ENCODE measurements around the gene CACNA1F. TPM values are rescaled to one million over a fixed set of nuclear protein-coding genes. Genes with fewer than 3 reads are reported as not detected.

The CACNA1F gene
- polyA plus RNA-seq, 3 donors, result 0.10 to 0.79 (median 0.10) TPM

GRCh38 chrX:49238735-49239134, 5.6 kb upstream of the CACNA1F start:
- H3K27ac ChIP-seq (ENCODE audit: low read depth, low read length), result no peak overlapping the region
- WGBS, 3 donors, result 62 to 81% (median 72%) methylated on average over 6 to 7 of the region's 7 CpGs

DNA sequence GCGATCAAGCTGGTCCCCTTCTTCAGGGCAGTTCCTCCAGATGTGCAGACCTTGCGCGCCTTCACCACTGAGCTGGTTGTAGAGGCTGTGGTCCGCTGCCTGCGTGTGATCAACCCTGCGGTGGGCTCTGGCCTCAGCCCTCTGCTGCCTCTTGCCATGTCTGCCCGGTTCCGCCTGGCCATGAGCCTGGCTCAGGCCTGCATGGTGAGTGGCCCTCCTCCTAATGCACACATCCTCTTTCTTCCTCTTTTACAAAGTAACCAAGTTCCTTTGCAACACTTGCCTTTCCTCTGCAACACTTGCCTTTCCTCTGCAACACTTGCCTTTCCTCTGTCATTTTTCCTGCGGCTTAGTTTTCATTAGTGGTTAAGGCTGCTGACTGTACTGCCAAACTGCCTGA, 3.9 kb upstream of the CACNA1F start:
- 39 to 85% (median 72%) methylated on average over 9 of the region's 9 CpGs for WGBS, 3 donors
- no peak overlapping the region for H3K27ac ChIP-seq (ENCODE audit: low read depth, low read length)

DNA sequence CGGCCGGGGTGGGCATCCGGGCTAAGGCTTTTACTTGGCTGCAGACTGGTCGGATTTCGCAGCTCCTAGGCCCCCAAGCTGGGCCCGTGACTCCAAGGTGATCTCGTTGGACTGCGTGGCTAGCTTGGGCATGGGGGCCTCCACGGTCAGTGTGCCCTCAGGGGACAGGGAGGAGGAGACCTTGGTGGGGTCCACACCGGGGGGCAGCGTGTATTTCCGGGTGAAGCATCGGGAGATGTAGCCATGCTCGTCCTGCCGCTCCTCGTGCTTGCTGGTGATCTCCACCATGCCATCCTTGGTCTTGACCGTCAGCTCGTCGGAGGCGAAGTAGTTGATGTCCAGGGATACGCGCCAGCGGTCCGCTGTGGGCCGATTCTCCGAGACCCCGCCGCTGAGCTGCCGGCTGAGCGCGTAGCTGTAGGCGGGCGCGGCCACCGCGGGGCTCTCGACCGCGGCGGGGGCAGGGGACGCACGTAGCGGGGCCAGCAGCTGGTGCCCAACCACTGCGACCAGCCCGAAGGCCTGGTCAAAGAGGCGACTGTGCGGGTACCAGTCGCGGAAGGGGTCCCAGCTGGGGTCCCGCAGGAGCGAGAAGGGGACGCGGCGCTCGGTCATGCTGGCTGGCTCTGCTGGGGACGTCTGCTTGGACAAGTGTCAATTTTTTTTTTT, 881 bp upstream of the CACNA1F start:
- H3K27ac ChIP-seq (ENCODE audit: low read depth, low read length), result no peak overlapping the region
- WGBS, 3 donors, result 48 to 64% (median 50%) methylated on average over 35 to 55 of the region's 56 CpGs

- 88 to 95% (median 92%) methylated on average over 2 of the region's 2 CpGs for WGBS, 3 donors
- no peak overlapping the region for H3K27ac ChIP-seq (ENCODE audit: low read depth, low read length)
Measured at GRCh38 chrX:49232525-49232924, 615 bp downstream of the CACNA1F start.

GRCh38 chrX:49231333-49232000, 1.7 kb downstream of the CACNA1F start:
- WGBS, 3 donors, result 89 to 98% (median 97%) methylated on average over 9 to 10 of the region's 10 CpGs
- no peak overlapping the region for H3K27ac ChIP-seq (ENCODE audit: low read depth, low read length)

DNA sequence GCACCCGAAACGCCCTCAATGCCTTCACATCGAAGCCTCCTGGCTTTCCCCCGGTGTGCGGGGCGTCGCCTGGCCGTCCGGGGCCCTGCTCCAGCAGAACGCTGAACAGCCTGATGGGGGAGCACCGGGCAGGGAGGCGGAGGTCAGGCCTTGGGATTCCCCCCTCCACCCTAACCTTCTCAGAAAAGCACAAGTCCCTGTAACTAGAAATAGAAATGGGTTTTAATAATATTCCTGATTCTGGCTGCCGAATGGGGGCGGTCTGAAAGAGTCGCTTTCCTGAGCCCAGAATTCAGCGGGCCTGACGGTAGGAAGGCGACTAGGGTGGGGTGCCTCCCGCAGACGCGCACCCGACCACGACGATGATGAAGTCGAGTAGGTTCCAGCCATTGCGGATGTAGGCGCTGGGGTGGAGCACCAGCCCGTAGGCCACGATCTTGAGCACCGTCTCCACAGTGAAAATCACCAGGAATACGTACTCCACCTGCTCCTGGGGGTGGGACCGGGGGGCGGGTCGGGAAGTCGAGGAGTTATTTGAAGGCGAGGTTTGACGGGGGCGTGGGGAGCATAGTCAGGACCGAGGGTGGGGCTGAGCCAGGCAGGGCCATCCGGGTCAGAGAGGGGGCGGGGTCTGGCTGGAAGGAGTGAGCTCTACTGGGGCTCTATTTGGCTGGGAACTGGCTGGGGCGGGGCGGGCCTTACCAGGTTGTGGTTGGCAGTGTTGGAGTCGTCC, 2.5 kb downstream of the CACNA1F start:
- H3K27ac ChIP-seq (ENCODE audit: low read depth, low read length), result no peak overlapping the region
- 3 to 39% (median 4%) methylated on average over 24 to 44 of the region's 44 CpGs for WGBS, 3 donors

DNA sequence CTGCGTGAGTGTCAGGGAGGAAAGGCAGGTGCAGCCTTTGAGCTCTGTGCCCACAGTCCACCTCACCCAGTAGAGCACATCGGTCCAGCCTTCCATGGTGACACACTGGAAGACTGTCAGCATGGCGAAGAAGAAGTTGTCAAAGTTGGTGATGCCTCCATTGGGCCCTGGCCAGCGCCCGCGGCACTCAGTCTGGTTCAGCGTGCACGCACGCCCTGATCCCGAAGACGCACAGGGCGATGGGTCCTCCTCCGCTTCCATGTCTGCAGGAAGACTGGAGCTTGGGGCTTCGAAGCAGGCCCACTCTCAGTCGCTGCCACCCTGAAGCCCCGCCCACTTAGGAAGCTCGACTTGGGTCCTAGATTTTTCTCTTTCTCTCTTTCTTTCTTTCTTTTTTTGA, 5.0 kb downstream of the CACNA1F start:
- H3K27ac ChIP-seq (ENCODE audit: low read depth, low read length), result no peak overlapping the region
- 81 to 92% (median 88%) methylated on average over 15 to 17 of the region's 17 CpGs for WGBS, 3 donors

DNA sequence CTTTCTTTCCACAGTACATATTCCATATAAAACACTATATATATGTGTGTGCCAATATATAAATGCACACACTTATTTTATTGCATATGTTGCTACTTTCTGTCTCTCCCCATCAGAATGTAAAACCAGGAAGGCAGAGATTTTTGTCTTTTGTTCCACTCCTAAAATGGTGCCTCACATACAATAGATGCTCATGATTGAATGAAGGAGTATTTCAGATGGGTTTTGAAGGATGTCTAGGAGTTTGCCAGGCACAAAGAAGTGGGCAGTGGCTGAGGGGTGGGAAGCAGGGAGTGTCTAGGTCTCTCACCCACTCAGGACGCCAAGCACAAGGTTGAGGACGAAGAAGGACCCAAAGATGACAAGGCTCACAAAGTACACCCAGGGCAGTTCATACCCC, 5.4 kb downstream of the CACNA1F start:
- 68 to 92% (median 80%) methylated on average over 2 of the region's 2 CpGs for WGBS, 3 donors
- no peak overlapping the region for H3K27ac ChIP-seq (ENCODE audit: low read depth, low read length)

DNA sequence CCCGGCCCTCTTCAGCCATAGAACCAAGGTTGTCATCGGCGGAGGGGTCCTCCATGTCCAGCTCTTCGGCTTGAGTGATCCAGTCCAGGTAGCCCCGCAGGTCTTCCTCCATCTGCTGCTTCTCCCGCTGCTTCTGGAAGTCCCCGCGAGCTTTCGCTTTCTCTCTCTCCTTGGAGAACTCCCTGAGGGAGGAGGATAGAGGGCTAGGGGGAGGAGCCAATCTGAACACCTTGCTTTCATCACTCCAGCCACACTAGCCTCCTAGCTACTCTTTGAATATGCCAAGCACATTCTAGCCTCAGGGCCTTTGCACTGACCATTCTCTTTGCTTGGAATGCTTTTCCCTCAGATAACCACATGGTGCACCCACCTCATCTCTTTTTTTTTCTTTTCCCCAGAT, 6.2 kb downstream of the CACNA1F start:
- 80 to 95% (median 86%) methylated on average over 7 to 9 of the region's 9 CpGs for WGBS, 3 donors
- H3K27ac ChIP-seq (ENCODE audit: low read depth, low read length), result no peak overlapping the region

GRCh38 chrX:49225858-49226257, 7.3 kb downstream of the CACNA1F start:
- 73 to 74% methylated on average over 14 of the region's 14 CpGs; no CpG with 5 or more reads in 1 of the 3 donors for WGBS, 3 donors
- no peak overlapping the region for H3K27ac ChIP-seq (ENCODE audit: low read depth, low read length)

- H3K27ac ChIP-seq (ENCODE audit: low read depth, low read length), result no peak overlapping the region
- WGBS, 3 donors, result 57 to 86% (median 74%) methylated on average over 2 of the region's 2 CpGs
Measured at GRCh38 chrX:49221868-49222267, 11.3 kb downstream of the CACNA1F start.

- no peak overlapping the region for H3K27ac ChIP-seq (ENCODE audit: low read depth, low read length)
Measured at GRCh38 chrX:49220100-49220499, 13.0 kb downstream of the CACNA1F start.

- H3K27ac ChIP-seq (ENCODE audit: low read depth, low read length), result no peak overlapping the region
Measured at GRCh38 chrX:49214996-49215526, 18.1 kb downstream of the CACNA1F start.

GRCh38 chrX:49214416-49214815, 18.7 kb downstream of the CACNA1F start:
- no peak overlapping the region for H3K27ac ChIP-seq (ENCODE audit: low read depth, low read length)
- 85 to 92% (median 87%) methylated on average over 2 of the region's 2 CpGs for WGBS, 3 donors

More at GRCh38 chrX:49214996-49215526, 18.1 kb downstream of the CACNA1F start:
- 76 to 87% (median 81%) methylated on average over 8 to 14 of the region's 14 CpGs for WGBS, 3 donors

- WGBS, 3 donors, result 42 to 86% (median 54%) methylated on average over 1 of the region's 1 CpG
- no peak overlapping the region for H3K27ac ChIP-seq (ENCODE audit: low read depth, low read length)
Measured at GRCh38 chrX:49212861-49213260, 20.3 kb downstream of the CACNA1F start.

DNA sequence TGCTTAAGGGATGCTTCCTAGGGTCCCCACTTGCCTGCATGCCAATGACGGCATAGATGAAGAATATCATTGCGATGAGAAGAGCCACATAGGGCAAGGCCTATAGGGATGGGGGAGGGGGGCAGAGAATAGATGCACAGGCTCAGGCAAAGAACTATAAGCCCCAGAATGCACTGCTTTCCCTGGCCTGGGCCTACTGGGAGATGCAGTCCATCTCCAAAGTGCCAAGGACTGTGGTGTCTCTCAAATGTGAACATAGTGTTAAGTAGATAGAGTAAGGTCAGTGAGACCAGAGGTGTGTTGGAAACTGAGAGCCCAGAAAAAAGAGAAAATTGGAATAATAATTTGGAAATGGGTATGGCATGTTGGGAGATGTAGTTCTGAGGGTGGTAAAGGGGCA, 20.9 kb downstream of the CACNA1F start:
- H3K27ac ChIP-seq (ENCODE audit: low read depth, low read length), result no peak overlapping the region
- 73 to 92% (median 91%) methylated on average over 2 of the region's 2 CpGs for WGBS, 3 donors

GRCh38 chrX:49211074-49211473, 22.1 kb downstream of the CACNA1F start:
- 82 to 88% (median 88%) methylated on average over 8 to 9 of the region's 9 CpGs for WGBS, 3 donors
- no peak overlapping the region for H3K27ac ChIP-seq (ENCODE audit: low read depth, low read length)

GRCh38 chrX:49210406-49210805, 22.7 kb downstream of the CACNA1F start:
- WGBS, 3 donors, result 61 to 78% (median 77%) methylated on average over 8 of the region's 8 CpGs

More at GRCh38 chrX:49210406-49210805, 22.7 kb downstream of the CACNA1F start:
- H3K27ac ChIP-seq (ENCODE audit: low read depth, low read length), result no peak overlapping the region
